Caki2 (cell line): ENCODE measurements around the gene NUB1. TPM values are rescaled to one million over a fixed set of nuclear protein-coding genes. Genes with fewer than 3 reads are reported as not detected.

Experiments
- DNase-seq: peaks from one replicate; pipeline ENCODE4 v3.0.0-alpha.2; 2015; ENCODE audit warnings: low read depth
- in situ Hi-C: cut with HindIII; loops from 2 replicates; pipeline ENCODE4 v1.10.0; 2016; ENCODE audit warnings: low sequenced_read_pairs, low pct_unique_long_range_greater_than_20kb, mixed read lengths
- total RNA-seq: library from RNA; depleted of rRNA; stranded (reverse); fragments of >200 nt; shearing (Covaris generic); gene quantifications from 2 replicates; pipeline ENCODE4 v1.2.3, GENCODE V29; 2014; ENCODE audit warnings: low replicate concordance

The NUB1 gene
- total RNA-seq, 1 experiment from 2014 or later: 34.6 TPM

DNA sequence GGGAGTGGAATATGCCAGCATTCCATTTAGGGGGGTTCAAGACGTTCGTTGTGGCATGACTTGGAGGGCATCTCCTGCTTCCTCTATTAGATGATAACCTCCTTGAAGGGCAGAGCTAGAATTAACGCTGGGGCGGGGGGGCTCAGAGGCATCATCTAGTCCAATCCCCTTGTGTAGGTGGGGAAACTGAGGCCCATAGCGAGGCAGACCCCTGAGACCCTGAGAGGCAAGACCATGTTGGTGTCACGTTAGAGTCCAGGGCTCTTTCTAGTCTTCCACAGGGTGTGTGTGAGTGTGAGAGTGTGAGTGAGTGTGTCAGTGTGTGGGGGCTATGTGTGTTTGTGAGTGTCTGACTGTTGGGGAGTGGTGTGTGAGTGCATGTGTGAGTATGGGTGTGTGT is 29.3 kb upstream of the NUB1 start:
- in situ Hi-C loops: no loop called here
- DNase-seq: no peak

DNA sequence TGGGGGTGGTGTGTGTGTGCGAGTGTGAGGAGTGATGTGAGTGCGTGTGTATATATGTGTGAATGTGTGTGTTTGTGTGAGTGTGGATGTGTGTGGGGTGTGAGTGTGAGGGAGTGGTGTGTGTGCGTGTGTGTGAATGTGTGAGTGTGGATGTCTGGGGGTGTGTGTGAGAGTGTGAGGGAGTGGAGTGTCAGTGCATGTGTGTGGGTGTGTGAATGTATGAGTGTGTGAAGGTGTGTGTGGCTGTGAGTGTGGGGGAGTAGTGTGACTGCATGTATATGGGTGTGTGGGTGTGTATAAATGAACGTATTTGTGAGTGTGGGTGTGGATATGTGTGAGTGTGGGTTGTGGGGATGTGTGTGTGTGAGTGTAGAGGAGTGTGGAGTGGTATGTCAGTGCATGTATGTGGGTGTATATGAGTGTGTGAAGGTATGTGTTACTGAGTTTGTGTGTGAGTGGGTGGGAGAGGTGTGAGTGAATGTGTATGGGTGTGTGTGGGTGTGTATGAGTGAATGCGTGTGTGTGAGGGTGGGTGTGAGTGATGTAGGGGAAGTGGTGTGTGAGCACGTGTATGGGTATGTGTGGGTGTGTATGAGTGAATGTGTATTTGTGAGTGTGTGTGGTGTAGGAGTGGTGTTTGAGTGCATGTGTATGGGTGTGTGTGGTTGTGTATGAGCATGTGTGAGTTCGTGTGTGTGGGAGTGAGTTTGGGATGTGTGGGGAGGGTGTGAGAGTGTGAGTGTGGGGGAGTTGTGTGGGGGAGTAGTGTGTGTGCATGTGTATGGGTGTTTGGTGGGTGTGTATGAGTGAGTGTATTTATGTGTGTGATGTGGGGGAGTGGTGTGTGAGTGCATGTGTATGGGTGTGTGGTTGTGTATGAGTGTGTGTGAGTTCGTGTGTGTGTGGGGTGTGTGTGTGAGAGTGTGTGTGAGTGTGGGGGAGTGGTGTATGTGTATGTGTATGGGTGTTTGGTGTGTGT is 28.5 kb upstream of the NUB1 start:
- in situ Hi-C loops: no loop called here
- DNase-seq: no peak

DNA sequence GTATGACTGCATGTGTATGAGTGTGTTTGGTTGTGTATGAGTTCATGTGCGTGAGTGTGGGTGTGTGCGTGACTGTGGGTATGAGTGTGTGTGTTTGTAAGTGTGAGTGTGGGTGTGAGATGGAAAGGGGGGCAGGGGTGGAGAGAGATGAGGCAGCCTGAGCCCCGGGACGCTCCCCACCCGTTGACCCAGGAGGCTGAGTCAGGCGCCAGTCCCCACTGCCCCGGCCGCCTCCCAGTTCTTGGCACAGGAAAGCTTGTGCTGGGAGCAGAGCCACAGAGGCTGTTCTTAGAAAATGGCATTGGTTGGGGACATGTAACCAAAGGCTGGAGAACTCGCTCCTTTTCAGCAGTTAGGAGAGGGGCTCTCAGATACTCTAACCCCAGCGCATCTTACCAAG is 27.8 kb upstream of the NUB1 start:
- DNase-seq: no peak
- in situ Hi-C loops: no loop called here

DNA sequence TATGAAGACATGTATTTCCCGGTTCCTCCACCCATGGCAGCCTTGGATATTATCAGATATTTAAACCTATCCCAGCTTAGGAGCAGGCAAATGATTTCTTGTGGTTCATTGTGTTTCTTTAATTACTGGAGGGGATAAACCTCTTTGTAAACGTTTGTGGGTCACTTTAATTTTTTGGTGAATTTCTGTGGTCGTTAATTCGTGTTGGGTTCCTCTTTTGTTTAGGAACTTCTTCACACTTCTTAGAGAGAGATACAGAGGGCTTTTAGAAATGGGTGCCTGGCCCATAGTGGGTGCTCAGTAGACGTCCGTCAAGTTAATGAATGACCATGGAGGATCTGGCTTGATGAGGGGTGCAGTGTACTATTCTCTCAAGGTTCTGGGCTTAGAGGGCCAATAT is 27.2 kb upstream of the NUB1 start:
- in situ Hi-C loops: no loop called here
- no peak for DNase-seq

DNA sequence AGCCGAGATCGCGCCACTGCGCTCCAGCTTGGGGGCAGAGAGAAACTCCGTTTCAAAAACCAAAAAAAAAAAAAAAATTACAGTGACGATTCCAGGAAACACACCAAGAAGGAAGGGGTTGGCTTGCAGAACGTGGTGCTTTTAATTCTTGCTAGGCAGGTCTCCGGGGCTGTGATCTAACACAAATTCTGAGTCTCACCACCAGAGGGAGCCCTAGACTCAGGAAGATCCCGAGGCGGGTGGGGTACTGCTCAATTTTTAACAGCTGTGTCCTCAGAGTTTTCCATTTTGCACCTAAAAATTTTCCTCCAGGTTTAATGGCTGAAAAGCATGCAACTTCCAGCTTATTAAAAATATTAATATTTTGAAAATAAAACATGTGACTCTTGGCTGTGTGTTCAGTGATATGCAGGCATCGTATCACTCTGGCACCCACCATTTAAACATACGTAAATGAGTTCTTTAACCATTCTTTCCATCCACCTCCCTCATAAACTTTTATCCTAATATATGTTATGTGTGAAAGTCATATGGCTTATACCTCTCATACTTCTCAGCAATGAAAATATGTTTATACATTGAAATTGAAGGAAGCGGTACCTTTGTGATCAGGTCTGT is 26.5 kb upstream of the NUB1 start:
- in situ Hi-C loops: no loop called here
- peak; percentile 50 for DNase-seq

DNA sequence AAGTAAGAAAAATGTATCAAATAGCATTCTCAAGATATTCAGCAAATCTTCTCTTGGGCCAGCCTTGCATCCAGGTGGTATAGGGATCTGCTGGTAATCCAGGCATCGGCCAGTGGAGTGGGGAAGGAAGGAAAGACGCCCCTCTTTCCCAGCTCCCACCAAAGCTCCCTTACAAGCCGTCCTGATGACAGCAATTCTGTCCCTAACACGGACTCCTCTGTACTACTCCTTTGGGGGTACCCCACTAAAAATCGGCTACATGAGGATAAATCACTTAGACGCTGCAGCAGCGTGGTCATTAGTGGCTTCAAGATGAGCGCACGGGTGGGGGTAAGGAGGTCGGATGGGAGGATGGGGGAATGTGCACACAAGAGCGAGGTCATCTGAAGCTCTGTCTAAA is 24.7 kb upstream of the NUB1 start:
- no peak for DNase-seq
- in situ Hi-C loops: no loop called here

DNA sequence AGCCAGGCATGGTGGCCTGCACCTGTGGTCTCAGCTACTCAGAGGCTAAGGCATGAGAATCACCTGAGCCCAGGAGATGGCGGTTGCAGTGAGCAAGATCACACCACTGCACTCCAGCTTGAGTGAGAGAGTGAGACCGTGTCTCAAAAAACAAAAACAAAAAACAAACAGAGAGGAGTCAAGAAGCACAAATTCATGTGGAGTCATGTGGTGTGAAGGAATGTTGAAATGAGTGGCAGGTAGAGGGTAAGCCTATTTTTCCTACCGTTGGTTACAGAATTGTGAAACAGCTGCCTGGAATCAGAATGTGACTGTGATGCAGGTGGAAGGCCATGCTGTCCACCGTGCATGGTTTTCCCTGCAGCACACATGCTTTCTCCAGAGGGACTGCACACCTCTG is 23.7 kb upstream of the NUB1 start:
- DNase-seq: no peak
- in situ Hi-C loops: no loop called here

GRCh38 chr7:151319189-151319588 is 22.4 kb upstream of the NUB1 start:
- in situ Hi-C loops: no loop called here

DNA sequence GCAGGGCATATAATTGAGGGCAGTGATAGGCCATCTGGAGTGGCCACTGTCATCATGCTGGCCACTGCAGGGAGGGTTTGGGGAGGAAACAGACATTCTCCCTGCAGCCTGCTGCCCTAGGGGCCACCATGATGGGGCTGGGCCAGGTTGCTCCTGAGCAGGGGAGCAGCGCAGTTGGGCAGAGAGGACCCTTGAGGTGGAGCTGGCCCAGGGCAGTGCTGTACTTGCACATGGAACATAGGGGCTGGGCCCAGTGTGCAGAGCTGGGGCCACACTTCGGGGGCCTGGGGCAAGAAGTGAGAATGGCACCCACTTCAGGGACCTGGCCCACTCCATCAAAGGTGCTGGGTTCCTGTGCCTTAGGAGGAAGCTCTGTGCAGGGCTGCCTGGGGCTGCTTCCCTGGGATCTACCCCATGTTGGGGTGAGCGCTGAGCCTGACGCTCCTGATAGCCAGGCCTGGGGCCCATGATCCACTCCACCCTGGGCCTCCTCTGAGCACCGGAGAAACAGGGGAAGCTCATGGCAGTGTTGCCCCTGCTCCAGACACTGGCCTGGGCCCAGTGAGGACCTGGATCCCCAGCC is 21.3 kb upstream of the NUB1 start:
- in situ Hi-C loops: no loop called here
- no peak for DNase-seq

More at GRCh38 chr7:151319189-151319588, 22.4 kb upstream of the NUB1 start:
- DNase-seq: no peak

DNA sequence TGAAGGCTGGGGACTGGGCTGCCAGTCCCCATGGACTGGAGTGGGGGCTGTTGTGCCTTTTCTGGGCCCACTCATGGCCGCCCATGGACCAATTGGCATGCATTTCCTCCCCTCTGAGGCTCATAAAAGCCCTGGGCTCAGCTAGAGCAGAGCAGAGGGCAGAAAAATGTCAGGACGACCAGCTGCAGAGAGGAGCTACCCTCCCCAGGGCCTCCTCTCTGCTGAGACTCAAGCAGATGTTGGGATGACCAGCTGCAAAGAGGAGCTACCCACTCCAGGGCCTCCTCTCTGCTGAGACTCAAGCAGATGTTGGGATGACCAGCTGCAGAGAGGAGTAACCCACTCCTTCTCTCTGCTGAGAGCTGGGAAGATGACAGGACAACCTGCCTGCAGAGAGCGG is 20.3 kb upstream of the NUB1 start:
- in situ Hi-C loops: no loop called here
- no peak for DNase-seq

DNA sequence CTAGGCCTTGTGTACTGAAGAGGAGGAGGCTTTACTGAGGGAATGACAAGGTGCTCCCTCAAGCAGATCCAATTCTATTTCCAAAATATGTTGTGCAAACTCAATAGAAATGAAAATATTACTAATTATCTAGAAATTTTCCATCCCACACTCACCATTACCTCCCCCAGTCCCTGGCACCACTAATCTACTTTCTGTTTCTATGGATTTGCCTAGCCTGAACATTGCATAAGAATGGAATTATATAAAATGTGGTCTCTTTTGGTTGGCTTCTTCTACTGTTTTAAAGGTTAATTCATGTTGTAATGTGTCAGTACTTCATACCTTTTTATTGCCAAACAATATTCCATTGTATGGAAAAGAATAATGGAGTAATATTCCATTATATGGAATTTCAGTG is 18.7 kb upstream of the NUB1 start:
- no peak for DNase-seq
- in situ Hi-C loops: no loop called here

DNA sequence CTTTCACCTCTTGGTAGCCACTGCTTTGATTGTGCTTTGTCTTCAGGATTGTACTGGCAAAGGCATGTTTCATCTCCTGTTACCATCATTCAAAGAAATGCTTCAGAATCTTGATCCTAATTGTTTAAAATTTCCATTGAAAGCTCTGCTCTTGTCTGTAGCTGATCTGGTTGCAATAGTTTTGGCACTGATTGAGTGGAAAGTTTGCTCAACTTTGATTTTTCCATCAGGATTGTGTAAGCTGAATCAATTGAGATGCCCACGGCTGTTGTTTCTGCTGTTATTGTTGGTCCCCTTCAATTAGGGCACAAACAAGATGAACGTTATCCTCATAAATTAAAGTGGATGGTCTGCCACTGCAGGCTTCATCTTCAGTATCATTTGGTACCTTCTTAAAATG is 14.6 kb upstream of the NUB1 start:
- no peak for DNase-seq
- in situ Hi-C loops: no loop called here

- in situ Hi-C loops: no loop called here
- peak; percentile 65 for DNase-seq
Measured at GRCh38 chr7:151327659-151328058, 14.0 kb upstream of the NUB1 start.

DNA sequence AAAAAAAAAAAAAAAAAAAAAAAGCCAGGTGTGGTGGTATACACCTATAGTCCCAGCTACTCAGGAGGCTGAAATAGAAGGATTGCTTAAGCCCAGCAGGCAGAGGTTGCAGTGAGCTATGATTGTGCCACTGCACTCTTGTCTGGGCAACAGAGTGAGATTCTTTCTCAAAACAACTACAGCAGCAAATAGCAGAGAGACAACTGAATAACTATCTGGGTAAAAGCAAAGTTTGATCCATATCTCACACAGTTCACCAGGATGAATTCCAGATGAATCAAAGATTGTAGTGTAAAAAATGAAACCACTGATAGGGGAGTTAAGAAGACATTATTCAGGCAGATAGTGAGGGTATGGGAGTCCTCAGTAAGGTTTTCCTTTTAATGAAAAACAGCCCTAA is 11.4 kb upstream of the NUB1 start:
- no peak for DNase-seq
- in situ Hi-C loops: no loop called here

DNA sequence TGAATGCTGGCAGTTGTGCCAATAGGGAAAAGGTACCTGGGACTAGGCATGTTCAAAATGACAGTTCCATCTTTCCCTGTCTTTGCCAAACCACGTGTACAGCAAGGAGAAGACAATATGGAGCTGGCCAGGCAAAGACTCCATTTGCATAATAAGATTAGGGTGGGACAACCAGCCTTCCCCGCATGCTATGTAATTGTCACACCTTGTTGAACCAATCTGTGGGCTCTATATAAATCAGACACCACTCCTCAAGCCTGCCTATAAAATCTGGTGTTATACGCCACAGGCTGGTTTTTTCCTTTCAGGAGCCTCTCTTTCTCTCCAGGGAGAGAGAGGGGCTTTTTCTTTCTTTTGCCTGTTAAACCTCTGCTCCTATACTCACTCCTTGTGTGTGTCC is 11.0 kb upstream of the NUB1 start:
- in situ Hi-C loops: no loop called here
- DNase-seq: no peak

- no peak for DNase-seq
- in situ Hi-C loops: no loop called here
Measured at GRCh38 chr7:151334628-151335027, 7.0 kb upstream of the NUB1 start.

DNA sequence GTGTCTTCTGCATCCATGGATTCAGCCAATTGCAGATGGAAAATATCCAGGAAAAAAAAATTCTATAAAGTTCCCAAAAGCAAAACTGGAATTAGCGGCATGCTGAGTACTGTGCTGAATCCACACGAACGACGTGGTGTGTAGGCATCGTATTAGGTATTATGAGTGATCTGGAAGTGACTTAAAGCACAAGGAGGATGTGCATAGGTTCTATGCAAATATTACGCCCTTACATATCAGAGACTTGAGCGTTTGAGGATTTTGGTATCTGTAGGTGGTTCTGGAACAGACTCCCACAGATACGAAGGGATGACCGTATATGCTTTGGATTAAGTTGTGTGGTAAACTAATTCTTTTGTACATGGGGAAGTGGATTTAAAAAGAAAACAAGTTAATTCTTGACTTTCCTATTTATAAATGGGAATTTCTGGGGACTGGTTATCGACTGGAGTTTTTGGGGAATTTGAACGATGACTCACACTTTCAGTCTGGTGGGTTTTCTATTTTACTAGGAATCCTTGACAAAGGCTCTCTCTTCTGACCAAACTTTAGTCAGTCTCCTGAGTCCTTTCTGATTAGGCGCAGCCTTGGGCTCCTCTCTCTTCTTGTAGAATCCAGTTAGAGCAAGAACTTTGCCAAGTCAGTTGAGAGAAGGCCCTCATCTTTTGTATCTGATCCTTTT is 5.4 kb upstream of the NUB1 start:
- DNase-seq: no peak
- in situ Hi-C loops: no loop called here

DNA sequence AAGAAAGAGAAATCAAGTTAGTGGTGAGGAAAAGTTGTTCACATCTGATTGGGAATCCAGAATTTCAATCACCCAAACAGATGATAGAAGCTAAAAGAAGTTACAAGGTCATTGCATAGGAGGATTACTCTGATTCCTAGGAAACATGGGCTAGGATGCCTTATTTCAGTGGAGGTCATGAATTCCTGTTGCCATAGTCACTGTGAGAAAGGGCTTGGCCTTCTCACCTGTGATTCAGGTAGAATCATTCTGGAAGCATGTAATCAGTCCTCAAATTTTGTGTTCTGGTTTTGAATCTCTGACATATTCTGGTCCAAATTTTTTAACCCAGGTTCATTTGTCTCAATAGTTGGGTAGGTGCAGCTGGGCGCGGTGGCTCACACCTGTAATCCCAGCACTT is 4.3 kb upstream of the NUB1 start:
- no peak for DNase-seq
- in situ Hi-C loops: no loop called here

DNA sequence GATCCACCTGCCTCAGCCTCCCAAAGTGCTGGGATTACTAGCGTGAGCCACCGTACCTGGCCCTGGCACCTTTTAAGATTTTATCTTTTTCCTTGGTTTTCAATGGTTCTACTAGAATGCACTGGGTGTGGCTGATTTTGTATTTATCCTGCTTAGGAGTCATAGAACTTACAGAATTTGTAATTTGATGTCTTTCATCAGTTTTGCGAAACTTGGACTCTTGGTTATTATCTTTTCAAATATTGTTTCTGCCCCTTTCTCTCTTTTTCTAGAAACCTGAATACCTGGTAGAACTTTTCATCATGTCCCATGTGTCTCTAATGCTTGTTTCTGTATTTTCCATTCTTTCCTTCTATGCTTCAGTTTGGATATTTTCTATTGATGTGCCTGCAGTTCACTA is 2.8 kb upstream of the NUB1 start:
- DNase-seq: no peak
- in situ Hi-C loops: no loop called here
